ENCODE results near the gene TSSK6.

Gene TSSK6

GRCh38 chr19:19502808-19503602 is 12.3 kb downstream of the TSSK6 start:
- no peak for DNase-seq

- DNase-seq: no peak
Measured at GRCh38 chr19:19502281-19502680, 13.1 kb downstream of the TSSK6 start.

- DNase-seq: no peak
Measured at GRCh38 chr19:19501798-19502197, 13.6 kb downstream of the TSSK6 start.

- no peak for DNase-seq
Measured at GRCh38 chr19:19500975-19501644, 14.2 kb downstream of the TSSK6 start.

- DNase-seq: no peak
Measured at GRCh38 chr19:19499272-19499995, 15.9 kb downstream of the TSSK6 start.

GRCh38 chr19:19498255-19498991 is 16.9 kb downstream of the TSSK6 start:
- no peak for DNase-seq

- DNase-seq: no peak
Measured at GRCh38 chr19:19495614-19496603, 19.4 kb downstream of the TSSK6 start.

GRCh38 chr19:19493841-19494546 is 21.4 kb downstream of the TSSK6 start:
- DNase-seq: no peak

- no peak for DNase-seq
Measured at GRCh38 chr19:19492026-19492610, 23.2 kb downstream of the TSSK6 start.

GRCh38 chr19:19491321-19492025 is 23.9 kb downstream of the TSSK6 start:
- DNase-seq: no peak

GRCh38 chr19:19490214-19490968 is 25.0 kb downstream of the TSSK6 start:
- peak; percentile 86 for DNase-seq

- DNase-seq: no peak
Measured at GRCh38 chr19:19489804-19490204, 25.5 kb downstream of the TSSK6 start.

- peak; percentile 83 for DNase-seq
Measured at GRCh38 chr19:19488875-19489690, 26.3 kb downstream of the TSSK6 start.

- no peak for DNase-seq
Measured at GRCh38 chr19:19487950-19488874, 27.1 kb downstream of the TSSK6 start.

GRCh38 chr19:19487077-19487949 is 28.0 kb downstream of the TSSK6 start:
- no peak for DNase-seq

All from stimulated activated CD4-positive, alpha-beta T cell treated with anti-CD3 and anti-CD28 coated beads, Interleukin-15, amount 100 ng/mL, for 24 hours (primary cell).